Smooth muscle cell (in vitro differentiated cells): ENCODE measurements around the gene FMOD. TPM values are rescaled to one million over a fixed set of nuclear protein-coding genes. Genes with fewer than 3 reads are reported as not detected.
A peak's percentile ranks its signal among the peaks of the same experiment; 100 is the strongest.

Experiments
- DNase-seq: peaks from one replicate; lab custom pipeline; 2025; ENCODE audit not compliant: unreplicated experiment; lab: John Stamatoyannopoulos, UW
- H2AFZ ChIP-seq: fragments of 200-600 bp; sonication (generic); 2 replicates; pipeline ENCODE4 v1.6.0; 2016; ENCODE audit warnings: antibody characterized with exemption, low read depth, mild to moderate bottlenecking
- H3F3A ChIP-seq: fragments of 200-600 bp; sonication (generic); 2 replicates; pipeline ENCODE4 v1.6.0; 2017; ENCODE audit warnings: antibody characterized with exemption, low read depth
- H3K27ac ChIP-seq: fragments of 200-600 bp; sonication (generic); 2 replicates; pipeline ENCODE4 v1.5.1; 2016; ENCODE audit warnings: low read depth, mild to moderate bottlenecking
- H3K27me3 ChIP-seq: fragments of 200-600 bp; sonication (generic); 2 replicates; pipeline ENCODE4 v1.6.1; 2016; ENCODE audit warnings: low read depth, mild to moderate bottlenecking
- H3K36me3 ChIP-seq: fragments of 200-600 bp; sonication (generic); 2 replicates; pipeline ENCODE4 v1.5.1; 2016; ENCODE audit warnings: low read depth
- H3K4me1 ChIP-seq: fragments of 200-600 bp; sonication (generic); 2 replicates; pipeline ENCODE4 v1.5.1; 2016; ENCODE audit warnings: low read depth
- H3K4me2 ChIP-seq: fragments of 200-600 bp; sonication (generic); 2 replicates; pipeline ENCODE4 v1.6.0; 2016; ENCODE audit warnings: mild to moderate bottlenecking
- H3K4me3 ChIP-seq: fragments of 200-600 bp; sonication (generic); 2 replicates; pipeline ENCODE4 v1.5.1; 2016; ENCODE audit warnings: mild to moderate bottlenecking
- H3K79me2 ChIP-seq: fragments of 200-600 bp; sonication (generic); 2 replicates; pipeline ENCODE4 v1.6.0; 2016; ENCODE audit warnings: low read depth, mild to moderate bottlenecking
- H3K9ac ChIP-seq: fragments of 200-600 bp; sonication (generic); 2 replicates; pipeline ENCODE4 v1.6.0; 2016; ENCODE audit warnings: low read depth
- H3K9me3 ChIP-seq: fragments of 200-600 bp; sonication (generic); replicated peaks from 2 replicates; pipeline ENCODE4 v1.5.1; 2016; ENCODE audit warnings: low read depth
- H4K20me1 ChIP-seq: fragments of 200-600 bp; sonication (generic); 2 replicates; pipeline ENCODE4 v1.6.0; 2016; ENCODE audit warnings: low read depth
- CTCF ChIP-seq: fragments of 200-600 bp; sonication (generic); IDR thresholded peaks from 2 replicates; pipeline ENCODE4 v1.5.1; 2017; ENCODE audit warnings: borderline replicate concordance, mild to moderate bottlenecking, antibody characterized with exemption; ENCODE audit not compliant: insufficient read depth, poor library complexity, severe bottlenecking
- WGBS: methylation state at CpG from one replicate; pipeline ENCODE4 v1.1.7; 2016; ENCODE audit warnings: low lambda C conversion rate; 5-methylcytosine and 5-hydroxymethylcytosine counted together
- polyA plus RNA-seq: library from polyadenylated mRNA; unstranded; fragments of >200 nt; fragmentation: Nextera tagmentation; extraction: Ambion mirVana; gene quantifications from 2 replicates; pipeline ENCODE4 v1.2.1, GENCODE V29; 2016
- total RNA-seq: library from RNA; depleted of rRNA; stranded (reverse); fragments of >200 nt; gene quantifications from 2 replicates; pipeline ENCODE4 v1.2.3, GENCODE V29; 2014

FMOD gene
- total and polyA plus RNA-seq, 2 experiments from 2014 or later, result 247 to 369 TPM

GRCh38 chr1:203360547-203361185 lies 9.7 kb upstream of the FMOD start:
- 41% methylated on average over 10 of the region's 10 CpGs for WGBS
- no peaks in the 10 kb centered on the region for H3K27me3 ChIP-seq

GRCh38 chr1:203359010-203359571 lies 8.2 kb upstream of the FMOD start:
- H3K9ac ChIP-seq, result no peak overlapping the region
- no peak overlapping the region for H2AFZ ChIP-seq
- peaks cover 15% of the 10 kb centered on the region for H3F3A ChIP-seq
- H3K4me3 ChIP-seq, result no peak overlapping the region
- DNase-seq, result no peak
- H3K27ac ChIP-seq, result no peak overlapping the region
- H3K27me3 ChIP-seq, result no peaks in the 10 kb centered on the region
- no peaks in the 10 kb centered on the region for H3K36me3 ChIP-seq
- H3K4me1 ChIP-seq, result peaks cover 26% of the 10 kb centered on the region
- no peak overlapping the region for H3K4me2 ChIP-seq
- H3K79me2 ChIP-seq, result no peaks in the 10 kb centered on the region
- no peak for TF ChIP-seq CTCF
- H3K9me3 ChIP-seq, result no peaks in the 10 kb centered on the region
- no peaks in the 10 kb centered on the region for H4K20me1 ChIP-seq

More at GRCh38 chr1:203360547-203361185, 9.7 kb upstream of the FMOD start:
- Histone ChIP-seq H3K36me3 (no peaks in the 10 kb centered on the region), H4K20me1 (no peaks in the 10 kb centered on the region), H3K27ac (peak overlapping the region; percentile 85), H3K79me2 (no peaks in the 10 kb centered on the region), H3K4me2 (peak overlapping the region; percentile 34), H3K9ac (no peak overlapping the region), H2AFZ (peak overlapping the region; percentile 0), H3F3A (peaks cover 15% of the 10 kb centered on the region), H3K4me1 (peaks cover 30% of the 10 kb centered on the region), H3K9me3 (no peaks in the 10 kb centered on the region), H3K4me3 (no peak overlapping the region)
- DNase-seq, result no peak
- no peak for TF ChIP-seq CTCF

- peak overlapping the region; percentile 93 for H3K27ac ChIP-seq
- TF ChIP-seq CTCF, result no peak
These were observed 3.3 kb upstream of the FMOD start for GRCh38 chr1:203354246-203354645.

GRCh38 chr1:203353486-203353885 lies 2.6 kb upstream of the FMOD start:
- peaks cover 23% of the 10 kb centered on the region for H3K4me1 ChIP-seq
- no peak overlapping the region for H3K4me3 ChIP-seq
- peak overlapping the region; percentile 64 for H3K4me2 ChIP-seq
- H4K20me1 ChIP-seq, result no peaks in the 10 kb centered on the region
- H3K36me3 ChIP-seq, result no peaks in the 10 kb centered on the region
- TF ChIP-seq CTCF, result no peak
- 40% methylated on average over 8 of the region's 8 CpGs for WGBS
- H3F3A ChIP-seq, result peaks cover 6% of the 10 kb centered on the region
- H3K9me3 ChIP-seq, result no peaks in the 10 kb centered on the region
- DNase-seq, result no peak
- H3K27me3 ChIP-seq, result no peaks in the 10 kb centered on the region
- no peak overlapping the region for H2AFZ ChIP-seq
- peaks cover 23% of the 10 kb centered on the region for H3K79me2 ChIP-seq
- peak overlapping the region; percentile 22 for H3K9ac ChIP-seq
- peak overlapping the region; percentile 93 for H3K27ac ChIP-seq

More at GRCh38 chr1:203354246-203354645, 3.3 kb upstream of the FMOD start:
- Histone ChIP-seq H3K4me2 (peak overlapping the region; percentile 64), H3K4me3 (no peak overlapping the region), H4K20me1 (no peaks in the 10 kb centered on the region), H3K9me3 (no peaks in the 10 kb centered on the region), H3K4me1 (peaks cover 23% of the 10 kb centered on the region), H3K27me3 (no peaks in the 10 kb centered on the region), H3F3A (peaks cover 6% of the 10 kb centered on the region), H3K9ac (peak overlapping the region; percentile 22), H2AFZ (no peak overlapping the region), H3K36me3 (no peaks in the 10 kb centered on the region), H3K79me2 (peaks cover 16% of the 10 kb centered on the region)
- WGBS, result 26% methylated on average over 2 of the region's 2 CpGs
- no peak for DNase-seq
